Measurements from ENCODE around the gene CSDE1.

GRCh38 chr1:114676115-114676514, 81.7 kb downstream of the CSDE1 start:
- TF ChIP-seq POLR2AphosphoS5 (IDR thresholded peaks at IDR 0.05): no peak
- no peak for TF ChIP-seq CTCF (IDR thresholded peaks at IDR 0.05 in 8 of 11, conservative IDR thresholded peaks at IDR 0.05 in 3 of 11)
- no peak for TF ChIP-seq POLR2A (IDR thresholded peaks at IDR 0.05)

Measured in spleen (tissue), 7 donors.